Activated CD8-positive, alpha-beta T cell treated with anti-CD3 and anti-CD28 coated beads, Interleukin-2, amount 10 ng/mL, durations not matched to agents 7 days and 5 days (primary cell): ENCODE data around the gene TOMM5. TPM values are rescaled to one million over a fixed set of nuclear protein-coding genes. Genes with fewer than 3 reads are reported as not detected.
"Not testable (repeated sequence)": the region's sequence is repeated elsewhere in the genome, so short reads cannot be mapped to it uniquely, and the experiment has no call there.

Experiments used
- ATAC-seq: fragments of 150-1000 bp; cut with Tn5 transposase; one replicate; pipeline ENCODE4 v1.10.0; 2021; ENCODE audit warnings: moderate library complexity
- CTCF ChIA-PET: fragments of 350-600 bp; sonication (Branson Sonifier 250); formaldehyde crosslinking; loops from one replicate; lab custom pipeline; 2021; ENCODE audit warnings: antibody characterized with exemption; lab: Charles Lee
- POLR2A ChIA-PET: fragments of 350-600 bp; sonication (Branson Sonifier 250); formaldehyde crosslinking; loops from one replicate; lab custom pipeline; 2021; ENCODE audit warnings: antibody characterized with exemption; lab: Charles Lee
- DNase-seq: peaks from one replicate; pipeline ENCODE4 v3.0.0-alpha.2; 2020
- H3K27ac Mint-ChIP-seq: one replicate; pipeline ENCODE4 v1.8.0; 2021; ENCODE audit warnings: mild to moderate bottlenecking, mixed read lengths
- H3K27me3 Mint-ChIP-seq: one replicate; pipeline ENCODE4 v1.8.0; 2021; ENCODE audit warnings: low read depth, mixed read lengths
- H3K36me3 Mint-ChIP-seq: one replicate; pipeline ENCODE4 v1.8.0; 2021; ENCODE audit warnings: low read depth, mixed read lengths
- H3K4me1 Mint-ChIP-seq: one replicate; pipeline ENCODE4 v1.8.0; 2021; ENCODE audit warnings: low read depth, mixed read lengths
- H3K4me3 Mint-ChIP-seq: one replicate; pipeline ENCODE4 v1.8.0; 2021; ENCODE audit warnings: mild to moderate bottlenecking, mixed read lengths
- H3K9me3 Mint-ChIP-seq: one replicate; pipeline ENCODE4 v1.8.0; 2022; ENCODE audit warnings: mixed read lengths; ENCODE audit not compliant: insufficient read depth
- total RNA-seq, 2 experiments: library from RNA; stranded (reverse); gene quantifications; one replicate each; pipeline ENCODE4 v1.2.3, GENCODE V29; 2021

TOMM5 gene
- total RNA-seq, 2 experiments from 2014 or later, result 110 to 112 TPM

DNA sequence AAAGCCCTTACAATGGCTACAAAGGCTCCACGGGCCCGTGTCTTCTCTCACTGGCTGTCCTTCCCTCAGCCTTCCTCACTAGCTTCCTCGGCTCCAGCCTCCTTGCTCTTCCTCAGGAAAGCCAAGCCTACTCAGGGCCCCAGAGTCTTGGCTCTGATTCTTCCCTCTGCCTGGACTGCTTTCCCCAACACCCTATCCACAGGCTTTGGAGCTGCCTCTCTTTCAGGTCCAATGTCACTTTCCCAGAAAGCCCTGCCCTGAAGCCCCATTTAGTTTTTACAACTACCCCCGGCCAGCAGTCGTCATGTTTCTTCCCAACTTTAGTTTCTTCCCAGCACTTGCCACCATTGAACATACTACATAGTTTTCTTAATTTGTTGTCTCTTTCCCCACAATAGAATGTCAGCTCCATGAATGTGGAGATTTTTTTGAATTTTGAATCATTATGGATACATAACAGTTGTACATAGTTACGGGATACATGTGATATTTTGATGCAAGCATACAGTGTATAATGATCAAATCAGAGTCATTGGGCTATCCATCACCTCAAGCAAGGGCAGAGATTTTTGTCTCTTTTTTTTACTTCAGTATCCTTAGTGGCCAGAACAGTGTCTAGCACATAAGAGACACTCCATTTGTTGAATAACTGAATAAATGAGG lies 17.5 kb upstream of the TOMM5 start:
- ChIA-PET POLR2A (no interaction called here), CTCF (no interaction called here)
- H3K4me1 Mint-ChIP-seq, result no peaks in the 10 kb centered on the region
- peaks cover 28% of the 10 kb centered on the region for H3K27me3 Mint-ChIP-seq
- ATAC-seq (no peak), DNase-seq (no peak)
- no peaks in the 10 kb centered on the region for H3K9me3 Mint-ChIP-seq
- no peak overlapping the region for H3K27ac Mint-ChIP-seq
- H3K36me3 Mint-ChIP-seq, result no peaks in the 10 kb centered on the region
- H3K4me3 Mint-ChIP-seq, result no peak overlapping the region

DNA sequence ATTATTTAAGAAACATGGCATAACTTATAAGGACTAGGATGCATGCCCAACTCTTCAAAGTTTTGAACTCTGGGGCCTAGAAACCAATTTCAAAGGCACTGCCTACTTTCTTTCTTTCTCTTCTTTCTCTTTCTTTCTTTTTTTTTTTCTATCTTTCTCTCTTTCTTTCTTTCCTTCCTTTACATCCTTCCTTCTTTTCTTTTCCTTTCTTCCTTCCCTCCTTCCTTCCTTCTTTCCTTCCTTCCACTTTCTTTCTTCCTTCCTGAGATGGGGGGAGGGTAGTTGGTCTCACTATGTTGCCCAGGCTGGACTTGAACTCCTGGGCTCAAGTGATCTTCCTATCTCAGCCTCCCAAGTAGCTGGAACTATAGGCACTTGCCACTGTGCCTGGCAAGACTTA lies 15.9 kb upstream of the TOMM5 start:
- H3K4me1 Mint-ChIP-seq, result no peaks in the 10 kb centered on the region
- peaks cover 31% of the 10 kb centered on the region for H3K27me3 Mint-ChIP-seq
- ChIA-PET CTCF (interaction anchor here (0.9 kb wide), 1 partner anchor 14 kb away, joined by 4 read pairs; no protein-coding TSS in a partner anchor), POLR2A (no interaction called here)
- no peak overlapping the region for H3K27ac Mint-ChIP-seq
- DNase-seq (no peak), ATAC-seq (no peak)
- H3K4me3 Mint-ChIP-seq, result no peak overlapping the region
- H3K9me3 Mint-ChIP-seq, result no peaks in the 10 kb centered on the region
- no peaks in the 10 kb centered on the region for H3K36me3 Mint-ChIP-seq

DNA sequence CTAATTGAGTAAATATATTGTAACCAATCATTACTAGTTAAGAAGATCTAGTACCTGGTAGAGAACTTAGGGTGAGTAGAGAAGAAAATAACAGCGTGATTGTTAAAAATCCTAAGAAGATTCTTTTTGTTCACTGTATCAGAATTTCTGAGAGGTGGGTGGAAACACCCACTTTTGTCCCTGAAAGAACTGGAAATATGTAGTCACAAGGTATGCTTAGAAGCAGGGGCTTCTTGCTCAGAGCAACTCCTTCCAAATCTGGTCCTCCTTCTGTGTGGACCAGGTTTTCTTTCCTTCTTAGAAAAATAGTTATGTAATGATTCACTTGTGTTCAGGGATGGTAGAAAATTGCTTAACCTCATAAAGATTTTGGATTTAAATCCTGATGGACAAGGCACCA lies 11.9 kb upstream of the TOMM5 start:
- no peak overlapping the region for H3K27ac Mint-ChIP-seq
- peaks cover 31% of the 10 kb centered on the region for H3K27me3 Mint-ChIP-seq
- H3K4me3 Mint-ChIP-seq, result no peak overlapping the region
- no peak for ATAC-seq
- ChIA-PET CTCF (no interaction called here), POLR2A (no interaction called here)
- H3K4me1 Mint-ChIP-seq, result no peaks in the 10 kb centered on the region
- DNase-seq, result no peak
- no peaks in the 10 kb centered on the region for H3K36me3 Mint-ChIP-seq
- no peaks in the 10 kb centered on the region for H3K9me3 Mint-ChIP-seq

DNA sequence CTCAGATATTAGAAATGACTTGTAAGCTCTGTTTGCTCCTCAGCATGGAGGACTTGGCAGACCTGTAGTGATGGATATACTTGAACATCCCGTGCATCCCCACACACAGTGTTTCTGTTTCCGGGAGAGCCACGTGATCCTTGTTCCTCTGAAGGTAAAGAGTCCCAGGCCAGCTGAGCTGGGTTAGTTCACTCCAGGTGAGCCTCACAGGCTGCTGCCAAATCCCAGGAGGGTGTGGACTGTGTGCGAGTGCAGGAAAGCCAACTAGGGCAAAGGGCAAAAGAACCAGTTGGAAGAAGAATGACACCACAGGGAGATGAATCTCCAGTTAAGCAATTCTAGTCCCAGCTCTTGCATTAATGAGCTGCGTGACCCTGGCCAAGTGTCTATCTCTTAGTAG lies 10.4 kb upstream of the TOMM5 start:
- Mint-ChIP-seq H3K36me3 (no peaks in the 10 kb centered on the region), H3K4me1 (no peaks in the 10 kb centered on the region), H3K4me3 (no peak overlapping the region), H3K9me3 (no peaks in the 10 kb centered on the region), H3K27ac (no peak overlapping the region), H3K27me3 (peaks cover 23% of the 10 kb centered on the region)
- DNase-seq (no peak), ATAC-seq (no peak)
- ChIA-PET CTCF (no interaction called here), POLR2A (no interaction called here)

DNA sequence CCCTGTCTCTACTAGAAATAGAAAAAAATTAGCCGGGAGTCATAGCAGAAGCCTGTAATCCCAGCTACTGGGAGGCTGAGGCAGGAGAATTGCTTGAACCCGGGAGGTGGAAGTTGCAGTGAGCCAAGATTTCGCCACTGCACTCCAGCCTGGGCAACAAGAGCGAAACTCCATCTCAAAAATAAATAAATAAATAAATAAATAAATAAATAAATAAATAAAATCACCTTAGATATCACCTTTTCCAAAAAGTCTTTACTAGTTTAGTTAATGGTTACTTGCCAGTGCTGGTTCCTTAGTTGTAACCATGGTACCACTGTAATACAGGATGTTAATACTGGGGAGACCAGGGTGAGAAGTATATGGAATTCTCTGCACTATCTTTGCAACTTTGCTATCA lies 9.7 kb upstream of the TOMM5 start:
- H3K27ac Mint-ChIP-seq, H3K4me3 Mint-ChIP-seq, H3K4me1 Mint-ChIP-seq, POLR2A ChIA-PET, H3K9me3 Mint-ChIP-seq, CTCF ChIA-PET, DNase-seq, ATAC-seq, H3K36me3 Mint-ChIP-seq: not testable (repeated sequence)
- H3K27me3 Mint-ChIP-seq, result peaks cover 22% of the 10 kb centered on the region

DNA sequence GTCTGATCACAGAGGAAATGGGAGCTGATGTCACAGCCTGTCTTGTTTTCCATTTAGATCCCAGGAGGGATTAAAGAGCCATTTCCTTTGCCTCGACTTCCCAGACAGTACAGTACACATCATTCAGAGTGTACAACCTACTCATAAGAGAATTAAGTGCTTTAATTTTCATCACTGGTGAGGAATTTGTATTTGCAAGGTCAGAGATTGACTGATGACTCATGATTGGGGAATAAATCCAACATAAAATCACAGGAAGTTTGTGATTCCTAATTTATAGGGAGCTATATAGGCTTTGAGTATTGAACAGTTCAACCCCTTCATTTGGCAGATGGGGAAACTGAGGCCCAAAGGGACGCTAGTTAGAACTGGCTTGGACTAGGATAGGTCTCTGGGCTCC lies 4.1 kb upstream of the TOMM5 start:
- Mint-ChIP-seq H3K27me3 (peaks cover 22% of the 10 kb centered on the region), H3K27ac (no peak overlapping the region), H3K36me3 (peaks cover 10% of the 10 kb centered on the region), H3K4me3 (no peak overlapping the region), H3K4me1 (peaks cover 16% of the 10 kb centered on the region), H3K9me3 (no peaks in the 10 kb centered on the region)
- DNase-seq, result no peak
- POLR2A ChIA-PET, result no interaction called here
- CTCF ChIA-PET, result interaction anchor here (4.0 kb wide), 1 partner anchor 12 kb away, joined by 17 read pairs; no protein-coding TSS in a partner anchor
- no peak for ATAC-seq

DNA sequence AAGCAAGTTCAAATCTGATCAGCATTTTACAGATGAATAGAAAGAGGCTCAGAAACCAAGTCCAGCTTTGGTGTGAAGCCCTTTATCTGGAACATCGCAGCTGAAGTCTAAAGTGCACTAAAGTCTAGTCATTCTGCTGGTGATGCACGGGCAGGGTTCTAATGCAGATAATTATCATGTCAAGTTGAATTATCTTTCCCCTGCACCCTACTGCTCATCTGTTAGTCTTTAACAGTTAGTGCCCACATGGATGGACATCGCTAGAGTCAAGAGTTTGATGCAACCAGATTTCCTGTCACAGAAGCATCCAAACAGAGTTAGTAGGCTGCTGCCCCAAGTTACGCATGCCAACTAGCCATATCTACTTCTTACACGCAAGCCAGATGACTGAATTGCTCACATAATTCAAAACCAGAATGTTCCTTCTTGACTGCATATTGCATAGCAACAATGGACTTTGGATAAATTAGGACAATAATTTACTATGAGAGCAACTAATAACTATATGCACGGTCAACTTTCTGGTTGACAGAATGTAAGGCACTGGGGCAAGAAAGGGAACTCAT lies 1.6 kb upstream of the TOMM5 start:
- Mint-ChIP-seq H3K9me3 (no peaks in the 10 kb centered on the region), H3K4me3 (peak overlapping the region; percentile 51), H3K36me3 (peaks cover 19% of the 10 kb centered on the region), H3K4me1 (peaks cover 31% of the 10 kb centered on the region), H3K27me3 (peaks cover 19% of the 10 kb centered on the region), H3K27ac (no peak overlapping the region)
- ChIA-PET CTCF (interaction anchor here (0.6 to 4.0 kb wide), 6 partner anchors 9 to 176 kb away, joined by 3 to 17 read pairs (median 3); no protein-coding TSS in a partner anchor), POLR2A (no interaction called here)
- no peak for ATAC-seq
- DNase-seq, result no peak

DNA sequence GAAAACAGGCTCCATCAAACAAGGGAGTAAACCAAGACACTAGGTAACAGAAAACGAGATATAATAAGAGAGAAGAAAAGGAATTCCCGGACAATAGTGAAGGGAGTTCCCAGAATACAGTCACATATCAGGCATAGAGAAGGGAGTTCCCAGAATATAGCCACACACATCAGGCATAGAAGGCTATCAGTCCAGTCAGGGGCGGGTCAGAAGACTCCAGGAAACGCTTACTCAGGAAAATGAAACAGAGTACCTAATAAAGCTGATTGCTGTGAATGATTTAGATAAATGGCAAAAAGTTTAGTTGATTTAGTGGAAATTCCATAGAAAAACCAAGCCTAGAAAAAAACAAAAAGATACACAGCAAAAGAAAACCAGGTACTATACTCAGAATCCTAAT lies 4.9 kb downstream of the TOMM5 start:
- peaks cover 61% of the 10 kb centered on the region for H3K36me3 Mint-ChIP-seq
- no peaks in the 10 kb centered on the region for H3K27me3 Mint-ChIP-seq
- peaks cover 20% of the 10 kb centered on the region for H3K4me1 Mint-ChIP-seq
- H3K4me3 Mint-ChIP-seq, result no peak overlapping the region
- ATAC-seq (no peak), DNase-seq (no peak)
- POLR2A ChIA-PET, result no interaction called here
- CTCF ChIA-PET, result interaction anchor here (6.2 kb wide), 1 partner anchor 11 kb away, joined by 47 read pairs; the partner anchor contains the start of gene FBXO10
- no peak overlapping the region for H3K27ac Mint-ChIP-seq
- no peaks in the 10 kb centered on the region for H3K9me3 Mint-ChIP-seq

DNA sequence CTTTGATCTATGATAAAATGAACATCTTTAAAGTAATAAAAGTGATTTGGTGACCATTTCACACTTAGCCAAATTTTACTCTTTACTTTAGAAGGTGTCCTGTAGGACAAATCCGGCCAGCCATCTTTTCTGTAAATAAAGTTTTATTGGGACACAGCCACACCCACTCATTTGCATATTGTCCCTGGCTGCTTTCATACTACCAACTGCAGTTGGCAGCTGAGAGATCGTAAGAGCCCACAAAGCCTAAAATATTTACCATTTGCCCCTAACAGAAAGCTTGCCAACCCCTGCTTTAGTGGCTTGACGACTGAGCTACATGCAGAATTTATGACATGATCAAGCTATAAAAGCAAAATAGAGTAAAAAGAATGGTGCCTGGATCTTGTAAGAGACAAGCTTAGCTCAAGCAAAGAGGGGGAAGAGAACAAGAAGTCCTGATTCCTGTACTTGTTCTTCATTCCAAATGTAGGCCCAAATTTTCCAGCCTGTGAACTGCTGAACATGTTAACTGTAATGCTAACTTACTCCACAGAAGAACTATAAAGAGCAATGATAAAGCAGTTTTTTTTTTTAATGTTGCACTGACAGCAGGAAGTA lies 8.8 kb downstream of the TOMM5 start:
- peaks cover 51% of the 10 kb centered on the region for H3K36me3 Mint-ChIP-seq
- no peak overlapping the region for H3K4me3 Mint-ChIP-seq
- DNase-seq (no peak), ATAC-seq (no peak)
- H3K27me3 Mint-ChIP-seq, result no peaks in the 10 kb centered on the region
- CTCF ChIA-PET, result interaction anchor here (0.6 to 3.8 kb wide), 8 partner anchors 8 to 310 kb away, joined by 3 to 17 read pairs (median 4); partner anchors contain the start of gene TOMM5
- H3K9me3 Mint-ChIP-seq, result no peaks in the 10 kb centered on the region
- H3K27ac Mint-ChIP-seq, result no peak overlapping the region
- no peaks in the 10 kb centered on the region for H3K4me1 Mint-ChIP-seq
- POLR2A ChIA-PET, result interaction anchor here (1.2 kb wide), 1 partner anchor 9 kb away, joined by 8 read pairs; the partner anchor contains the start of gene TOMM5

DNA sequence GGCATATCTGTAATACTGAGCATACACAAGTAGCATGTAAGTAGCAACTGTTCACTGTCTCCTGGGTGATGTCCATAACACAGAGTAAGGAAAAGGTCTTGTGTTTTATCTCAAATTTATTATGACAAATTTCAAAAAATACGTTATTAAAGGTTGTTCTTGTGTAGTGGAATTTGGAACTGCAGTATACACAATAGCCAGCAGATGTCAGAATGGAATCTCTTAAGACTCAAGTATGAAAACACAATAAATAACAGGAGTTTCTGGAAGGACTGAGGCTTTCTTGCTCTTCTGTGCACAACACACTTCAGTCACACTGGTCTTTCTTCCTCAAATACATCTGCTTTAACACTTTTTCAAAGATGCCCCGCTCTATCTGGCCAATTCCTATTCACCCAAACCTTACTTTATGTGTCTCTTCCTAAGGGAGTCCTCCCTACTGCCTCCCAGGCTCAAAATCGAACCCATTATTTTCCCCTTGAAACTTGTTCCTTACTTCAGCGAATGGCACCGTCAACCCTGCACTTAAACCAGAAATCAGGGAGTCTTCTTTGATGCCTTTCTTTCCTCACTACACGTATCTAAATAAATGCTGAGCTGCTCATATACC lies 9.7 kb downstream of the TOMM5 start:
- Mint-ChIP-seq H3K4me1 (no peaks in the 10 kb centered on the region), H3K27me3 (no peaks in the 10 kb centered on the region), H3K9me3 (no peaks in the 10 kb centered on the region), H3K4me3 (no peak overlapping the region), H3K36me3 (peaks cover 47% of the 10 kb centered on the region), H3K27ac (no peak overlapping the region)
- ATAC-seq, result peak; percentile 39
- ChIA-PET CTCF (interaction anchor here (0.6 to 3.8 kb wide), 6 partner anchors 8 to 311 kb away, joined by 3 to 18 read pairs (median 4); partner anchors contain the start of gene TOMM5), POLR2A (interaction anchor here (1.2 kb wide), 1 partner anchor 10 kb away, joined by 8 read pairs; the partner anchor contains the start of gene TOMM5)
- no peak for DNase-seq

DNA sequence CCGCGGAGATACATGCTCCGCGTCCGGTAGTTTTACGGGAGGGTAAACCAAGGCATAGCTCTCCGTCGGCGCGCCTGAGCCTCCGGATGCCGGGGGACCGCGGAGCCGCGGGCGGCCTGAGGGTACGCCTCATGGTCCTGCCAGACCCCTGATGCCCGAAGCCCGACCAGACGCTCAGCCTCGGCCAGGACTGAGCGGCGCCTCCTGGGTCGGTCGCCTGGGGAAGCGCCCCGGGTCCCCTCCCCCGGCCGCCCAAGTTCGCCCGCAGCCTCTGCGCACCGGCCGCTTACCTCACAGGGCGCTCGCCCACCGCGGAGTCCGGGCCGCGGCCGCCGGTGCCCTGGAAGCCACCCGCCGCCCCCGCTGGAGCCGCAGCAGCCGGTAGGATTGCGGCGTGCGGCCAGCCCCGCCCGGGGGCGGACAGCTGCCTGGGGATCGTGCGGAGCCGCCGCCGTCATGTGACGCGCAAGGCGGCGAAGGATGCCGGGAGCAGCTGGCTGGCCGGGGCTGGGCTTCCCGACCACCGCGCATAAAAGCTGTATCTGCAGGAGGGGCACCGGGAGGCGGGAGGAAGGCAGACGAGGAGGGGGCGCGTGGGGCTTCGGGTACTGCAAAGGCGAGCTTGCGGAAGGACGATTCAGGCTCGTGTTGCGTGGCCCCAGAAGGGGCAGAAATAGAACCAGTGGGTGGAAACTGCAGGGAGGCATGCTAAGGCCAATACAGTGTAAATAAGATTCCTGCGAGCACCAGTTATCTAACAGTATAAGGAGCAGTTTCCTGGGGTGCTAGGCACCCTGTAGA lies 16.3 kb downstream of the TOMM5 start, which contains the start of gene FBXO10:
TSS of gene FBXO10 (minus strand) at position 460 of the 801 bp plus-strand sequence. CDS start 34,612 bp downstream, outside the sequence.
- peaks cover 6% of the 10 kb centered on the region for H3K27me3 Mint-ChIP-seq
- POLR2A ChIA-PET, result interaction anchor here (0.7 to 3.6 kb wide), 3 partner anchors 16 to 209 kb away, joined by 3 to 22 read pairs (median 4); partner anchors contain the start of genes EXOSC3 and TOMM5
- peak within 1 kb of the TSS; percentile 69 for H3K4me3 Mint-ChIP-seq
- ATAC-seq (peak; percentile 76), DNase-seq (peak; percentile 49)
- CTCF ChIA-PET, result interaction anchor here (0.9 to 6.2 kb wide), 2 partner anchors 8 to 14 kb away, joined by 5 to 47 read pairs; partner anchors contain the start of gene TOMM5
- H3K27ac Mint-ChIP-seq, result peak within 1 kb of the TSS; percentile 21
- no peaks in the 10 kb centered on the region for H3K9me3 Mint-ChIP-seq
- peaks cover 9% of the 10 kb centered on the region for H3K4me1 Mint-ChIP-seq
- peaks cover 9% of the 10 kb centered on the region for H3K36me3 Mint-ChIP-seq
